ENCODE data around the gene FLRT2.

FLRT2 gene

GRCh38 chr14:85565862-85566296 lies 35.9 kb downstream of the FLRT2 start:
- no peak for DNase-seq

DNA sequence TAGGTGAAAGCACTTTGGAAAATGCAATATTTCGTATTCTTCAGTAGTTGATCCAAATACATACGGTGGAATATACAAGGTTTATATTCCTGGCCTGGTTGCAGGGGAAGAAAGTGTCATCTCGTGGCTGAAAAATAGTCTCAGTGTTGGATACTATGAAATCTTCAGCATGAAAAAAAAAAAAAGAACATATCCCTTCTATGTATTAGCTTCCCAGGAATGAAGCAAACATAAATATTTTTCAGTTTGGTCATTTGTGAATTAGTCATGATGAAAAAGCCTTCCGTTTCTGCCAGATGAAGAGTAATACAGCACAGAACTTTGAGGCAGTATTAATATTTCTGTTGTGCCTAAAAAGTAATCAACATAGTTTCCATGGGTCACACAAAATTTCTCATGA lies 36.7 kb downstream of the FLRT2 start:
- DNase-seq = no peak

DNA sequence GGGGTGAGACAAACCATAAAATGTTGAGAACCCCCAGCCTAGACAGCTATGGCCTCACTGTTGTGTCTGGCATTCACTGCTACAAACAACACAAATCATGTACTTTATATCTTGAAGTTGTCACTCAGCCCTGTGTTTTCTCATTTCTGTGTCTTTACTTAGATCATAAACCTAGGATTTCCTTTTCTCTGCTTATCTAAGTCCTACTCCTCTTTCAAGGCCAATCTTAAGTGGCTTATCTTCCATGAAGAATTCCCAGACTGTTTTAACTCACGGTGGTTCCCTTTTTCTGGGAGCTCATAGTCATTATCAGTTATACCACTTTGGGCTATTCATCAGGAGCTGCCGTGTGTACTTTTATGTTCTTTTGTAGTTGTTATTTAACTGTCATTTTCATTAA lies 42.1 kb downstream of the FLRT2 start:
- no peak for DNase-seq

GRCh38 chr14:85572845-85573244 lies 42.9 kb downstream of the FLRT2 start:
- no peak for DNase-seq

GRCh38 chr14:85573406-85573805 lies 43.5 kb downstream of the FLRT2 start:
- no peak for DNase-seq

DNA sequence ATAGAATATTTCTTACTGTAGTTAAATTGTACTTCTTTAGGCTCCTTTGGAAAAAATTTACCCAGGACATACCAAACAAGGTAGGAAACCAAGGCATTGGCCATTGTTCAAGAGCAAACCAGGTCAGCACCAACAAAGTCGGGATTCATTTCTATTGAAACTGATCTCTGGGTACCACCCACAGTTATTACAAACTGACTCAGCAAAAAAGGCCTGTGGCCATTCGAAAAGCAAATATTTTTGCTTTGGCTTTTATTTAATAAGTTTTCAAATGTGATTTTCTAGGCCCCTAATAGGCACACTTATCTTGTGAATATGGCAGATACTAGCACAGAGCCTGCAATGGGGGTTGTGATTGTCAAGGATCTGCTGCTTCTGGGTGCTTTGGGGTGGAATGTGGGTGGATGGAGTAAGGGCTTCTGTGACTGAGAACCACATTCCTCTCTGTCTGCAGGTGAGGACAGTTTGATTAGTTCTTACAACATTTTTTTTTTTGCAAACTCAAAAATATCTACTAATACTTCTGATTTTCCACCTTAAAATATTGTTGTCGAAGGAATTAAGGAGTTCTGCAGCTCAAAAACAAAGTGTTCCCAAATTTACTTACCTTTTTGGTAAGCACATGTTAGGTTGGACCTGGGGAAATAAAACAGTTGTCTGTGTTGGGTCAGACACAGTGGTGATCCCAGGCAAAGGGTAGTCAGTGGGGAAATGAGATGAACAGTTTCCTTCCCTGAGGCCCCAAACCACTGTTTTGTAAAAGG lies 45.1 kb downstream of the FLRT2 start:
- no peak for DNase-seq

GRCh38 chr14:85575617-85575898 lies 45.6 kb downstream of the FLRT2 start:
- no peak for DNase-seq

GRCh38 chr14:85576218-85576617 lies 46.3 kb downstream of the FLRT2 start:
- DNase-seq = no peak

DNA sequence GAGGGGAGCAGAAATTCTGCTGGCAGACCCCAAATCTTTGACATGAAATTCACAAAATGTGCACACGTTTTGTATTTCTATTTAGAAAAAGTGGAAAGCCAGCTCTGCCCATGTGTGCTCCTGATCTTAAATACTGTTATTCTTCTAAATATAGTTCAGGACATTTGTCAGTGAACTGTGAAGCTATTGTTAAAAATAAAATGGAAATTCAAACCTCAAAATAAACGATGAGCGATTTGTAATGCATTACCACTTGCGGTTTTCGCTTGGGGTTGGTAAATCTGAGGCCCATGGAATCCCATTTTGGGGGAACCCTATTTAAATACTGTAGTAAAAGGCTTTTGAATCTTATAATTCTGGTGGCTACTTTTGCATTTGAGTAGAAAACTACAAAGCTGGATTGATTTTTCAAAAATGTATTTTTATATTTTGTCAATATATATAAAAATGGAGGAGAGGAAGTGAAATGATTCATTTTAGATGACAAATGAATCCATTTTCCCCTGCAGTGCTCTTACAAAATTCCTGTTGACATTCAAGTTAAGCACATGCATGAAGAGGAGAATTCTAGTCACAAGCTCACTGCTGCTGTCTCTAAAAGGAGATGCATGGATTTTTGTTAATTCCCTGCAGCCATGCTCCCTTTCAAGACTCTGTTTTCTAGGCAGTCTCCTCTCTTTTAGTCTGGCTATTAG lies 47.1 kb downstream of the FLRT2 start:
- DNase-seq = no peak

DNA sequence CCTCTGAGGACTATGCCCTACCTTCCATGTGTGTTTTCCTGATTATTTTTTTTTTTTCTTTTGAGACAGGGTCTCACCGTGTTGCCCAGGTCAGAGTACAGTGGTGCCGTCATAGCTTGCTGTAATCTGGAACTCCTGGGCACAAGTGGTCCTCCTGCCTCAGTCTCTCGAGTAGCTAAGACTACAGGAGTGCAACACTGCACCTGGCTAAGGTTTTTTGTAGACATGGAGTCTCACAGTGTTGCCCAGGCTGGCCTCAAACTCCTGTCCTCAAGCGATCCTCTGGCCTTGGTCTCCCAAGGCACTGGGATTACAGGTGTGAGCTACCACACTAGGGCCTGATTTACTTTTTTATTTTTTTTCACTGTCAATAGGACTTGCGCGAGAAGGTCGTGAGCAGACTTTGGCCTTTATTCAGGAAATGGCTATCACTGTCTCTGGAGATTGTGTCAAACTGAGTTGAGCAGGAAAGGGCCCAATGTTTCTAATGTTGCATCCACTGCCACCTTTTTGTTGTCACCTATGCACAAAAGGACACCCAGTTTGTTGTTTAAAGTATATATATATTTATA lies 47.7 kb downstream of the FLRT2 start:
- DNase-seq = no peak

- DNase-seq = no peak
These were observed 48.4 kb downstream of the FLRT2 start for GRCh38 chr14:85578357-85578756.

GRCh38 chr14:85578930-85579329 lies 49.0 kb downstream of the FLRT2 start:
- no peak for DNase-seq

DNA sequence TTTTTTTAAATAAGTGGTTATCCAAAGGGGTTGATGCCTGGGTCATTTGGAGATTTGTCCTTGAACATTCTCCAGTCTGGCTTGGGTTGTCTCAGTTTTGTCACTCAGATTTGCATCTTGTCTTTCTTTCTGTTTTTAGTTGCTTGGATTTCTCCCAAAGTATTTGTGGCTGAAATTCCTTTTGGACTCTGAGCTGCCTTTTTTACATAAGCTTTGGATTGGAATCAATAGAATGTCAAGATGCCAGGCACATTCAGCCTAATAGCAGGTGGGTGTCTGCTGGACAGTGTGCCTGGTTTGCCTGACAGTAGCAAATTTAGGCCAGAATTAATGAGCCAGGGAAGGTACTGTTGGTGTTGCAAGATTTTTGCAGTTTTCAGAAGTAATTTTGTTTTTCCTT lies 50.0 kb downstream of the FLRT2 start:
- DNase-seq = no peak

GRCh38 chr14:85580536-85581140 lies 50.7 kb downstream of the FLRT2 start:
- DNase-seq = no peak

- no peak for DNase-seq
These were observed 51.7 kb downstream of the FLRT2 start for GRCh38 chr14:85581691-85582090.

GRCh38 chr14:85583380-85583779 lies 53.4 kb downstream of the FLRT2 start:
- no peak for DNase-seq

DNA sequence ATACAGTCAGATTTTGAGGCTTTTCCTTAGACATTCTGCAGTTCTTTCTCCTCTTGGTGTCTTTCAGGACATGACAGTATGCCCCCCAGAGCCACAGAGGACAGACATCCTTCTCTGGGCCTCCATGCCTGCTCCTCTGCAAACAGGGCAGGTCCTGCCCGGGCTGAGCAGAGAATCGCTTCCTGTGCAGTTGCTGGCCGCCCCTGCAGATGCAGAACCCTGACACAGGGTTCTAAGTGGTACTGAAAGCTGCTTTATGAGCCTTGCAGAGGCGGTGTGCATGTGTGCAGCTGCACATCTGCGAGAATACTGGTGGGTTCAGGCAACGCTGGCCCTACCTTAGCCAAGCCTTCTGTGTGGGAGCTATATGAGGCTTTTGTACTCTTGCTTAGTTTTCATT lies 54.5 kb downstream of the FLRT2 start:
- no peak for DNase-seq

- no peak for DNase-seq
These were observed 57.3 kb downstream of the FLRT2 start for GRCh38 chr14:85587151-85587711.

DNA sequence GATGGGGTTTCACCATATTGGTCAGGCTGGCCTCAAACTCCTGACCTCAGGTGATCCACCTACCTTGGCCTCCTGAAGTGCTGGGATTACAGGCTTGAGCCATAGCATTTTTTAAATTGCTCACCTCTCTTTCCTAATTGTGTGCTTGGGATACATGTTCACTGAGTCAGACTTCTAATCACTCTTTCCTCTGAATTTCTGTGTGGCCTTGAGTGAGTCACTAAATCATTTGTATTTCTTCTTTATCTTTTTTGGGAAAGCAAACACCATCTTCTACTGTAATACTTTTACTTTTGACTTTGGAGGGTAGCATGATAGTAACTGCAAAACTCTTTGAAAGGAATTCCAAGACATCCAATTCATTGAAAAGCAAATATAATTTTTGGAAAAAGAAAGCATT lies 60.8 kb downstream of the FLRT2 start:
- no peak for DNase-seq

DNA sequence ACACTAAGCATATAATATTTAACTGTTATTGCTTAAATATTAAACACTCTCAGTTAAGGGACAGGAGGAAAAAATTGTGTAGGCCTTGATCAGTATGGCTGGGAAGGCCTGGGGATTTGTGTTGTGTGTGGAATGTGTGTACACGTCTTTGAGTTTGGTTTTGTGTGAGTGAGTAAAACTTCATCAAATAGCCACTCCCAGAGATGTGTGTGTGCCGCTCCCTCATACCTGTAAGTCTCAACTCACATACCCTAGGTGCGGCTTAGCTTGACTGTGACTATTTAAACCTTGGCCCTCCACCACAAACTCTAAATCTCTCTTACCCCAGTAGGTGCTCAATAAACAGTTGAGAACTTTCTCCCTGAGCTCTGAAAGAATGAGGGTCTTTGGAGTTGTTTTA lies 64.3 kb downstream of the FLRT2 start:
- no peak for DNase-seq

- DNase-seq = no peak
These were observed 66.0 kb downstream of the FLRT2 start for GRCh38 chr14:85595981-85596380.

- no peak for DNase-seq
These were observed 66.6 kb downstream of the FLRT2 start for GRCh38 chr14:85596562-85596961.

DNA sequence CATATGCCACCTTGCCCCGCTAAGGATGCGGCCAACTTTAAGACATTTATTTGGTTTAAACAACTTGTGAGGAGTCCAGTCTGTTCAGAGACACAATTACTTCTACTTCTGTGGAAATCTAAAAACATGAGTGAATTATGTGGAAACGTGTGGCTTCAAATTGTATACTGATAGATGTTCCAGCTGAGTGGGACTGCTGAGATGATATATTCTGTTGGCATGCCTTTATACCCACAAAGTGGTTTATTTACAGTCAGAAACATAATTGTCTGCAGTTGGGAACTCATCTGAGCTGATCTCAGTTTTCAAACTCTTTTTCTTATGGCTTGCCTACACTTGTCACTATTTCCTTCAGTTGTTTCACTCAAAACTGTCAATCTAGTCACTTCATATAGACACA lies 67.8 kb downstream of the FLRT2 start:
- DNase-seq = no peak

DNA sequence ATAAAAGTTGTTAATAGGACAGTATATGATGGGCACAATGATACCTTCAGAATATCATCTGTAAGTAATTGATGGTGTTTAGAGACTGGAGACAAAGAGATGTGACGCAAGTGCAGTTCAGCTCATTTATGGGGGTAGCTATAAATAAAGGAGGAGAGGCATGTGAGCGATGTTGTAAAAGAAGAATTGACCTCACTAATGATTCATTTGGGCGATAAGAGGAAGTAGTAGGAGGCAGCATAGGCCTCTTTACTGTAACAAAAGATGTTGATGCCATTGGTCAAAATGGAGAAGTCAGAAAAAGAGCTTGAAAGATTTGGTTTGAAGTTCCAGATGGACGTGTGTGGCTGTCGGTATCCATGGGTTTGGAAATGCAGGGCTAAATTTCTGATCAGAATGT lies 70.0 kb downstream of the FLRT2 start:
- DNase-seq = no peak

All from NCI-H2029 (cell line).